HG03571 (cell line): Measurements from ENCODE around the gene PHLDA3.
"Not testable (repeated sequence)": the region's sequence is repeated elsewhere in the genome, so short reads cannot be mapped to it uniquely, and the experiment has no call there.

Source experiments
- ATAC-seq: cut with Tn5 transposase; IDR thresholded peaks from one replicate; pipeline ENCODE4 v1.9.1; 2021; ENCODE audit not compliant: unreplicated experiment

The PHLDA3 gene

DNA sequence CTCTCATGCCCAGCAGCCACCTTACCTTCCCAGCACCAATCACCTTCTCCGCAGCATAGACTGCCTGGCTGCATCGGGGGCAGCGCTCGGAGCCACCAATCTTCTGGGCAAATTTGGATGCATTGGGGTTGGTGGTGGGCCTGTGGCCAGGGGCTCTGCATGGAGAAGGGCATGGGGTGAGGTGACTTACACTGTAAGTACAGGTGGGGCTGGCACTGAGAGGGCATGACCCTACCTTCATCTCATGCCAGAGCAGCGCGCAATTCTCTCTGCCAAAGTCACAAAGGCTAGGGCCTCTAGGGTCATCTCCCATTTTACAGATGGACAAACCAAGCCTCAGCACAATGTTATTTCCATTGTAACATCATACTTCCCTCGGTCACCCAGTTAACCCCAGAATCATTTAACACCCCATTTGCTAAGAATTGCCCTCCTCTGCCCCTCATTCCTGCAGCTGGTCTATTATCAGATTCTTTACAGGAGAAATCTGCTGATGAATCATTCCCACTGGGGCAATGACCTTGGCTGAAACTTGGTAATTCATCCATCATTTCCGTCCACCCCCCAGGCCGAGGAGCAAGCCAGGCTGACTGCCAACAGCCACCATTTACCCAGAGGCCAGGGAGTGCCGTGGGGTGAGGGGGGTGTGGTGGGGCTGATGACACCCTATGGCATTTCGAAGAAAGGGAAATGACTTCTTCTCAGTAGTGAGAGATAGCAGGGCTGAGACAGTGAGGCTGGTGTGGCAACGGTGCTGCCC is 20.0 kb upstream of the PHLDA3 start:
- no peak for ATAC-seq

GRCh38 chr1:201487742-201488141 is 18.8 kb upstream of the PHLDA3 start:
- ATAC-seq = no peak

DNA sequence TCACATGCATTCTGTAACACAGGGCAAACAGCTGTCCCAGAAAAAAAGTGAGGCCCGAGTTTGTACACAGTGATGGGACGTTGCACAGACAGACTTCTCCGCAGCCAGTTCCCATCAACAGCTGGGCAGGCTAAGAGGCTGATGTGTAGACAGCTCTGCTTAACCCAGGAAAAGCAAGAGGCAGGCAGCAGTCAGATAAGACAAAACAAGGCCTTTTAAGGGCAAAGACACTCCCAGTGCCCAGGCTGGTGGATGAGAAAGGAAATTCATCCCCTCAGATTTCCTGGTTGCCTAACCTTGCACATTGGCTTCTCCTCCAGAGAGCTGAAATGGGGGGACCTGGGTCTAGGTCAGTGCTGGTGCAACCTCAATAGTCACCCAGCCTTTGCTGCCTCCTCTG is 17.2 kb upstream of the PHLDA3 start:
- ATAC-seq = no peak

- no peak for ATAC-seq
Measured at GRCh38 chr1:201485184-201485774, 16.3 kb upstream of the PHLDA3 start.

- ATAC-seq = no peak
Measured at GRCh38 chr1:201483373-201483949, 14.5 kb upstream of the PHLDA3 start.

GRCh38 chr1:201482755-201483154 is 13.8 kb upstream of the PHLDA3 start:
- no peak for ATAC-seq

- peak; percentile 74 for ATAC-seq
Measured at GRCh38 chr1:201481761-201482493, 12.9 kb upstream of the PHLDA3 start.

- no peak for ATAC-seq
Measured at GRCh38 chr1:201481004-201481380, 12.0 kb upstream of the PHLDA3 start.

- peak; percentile 61 for ATAC-seq
Measured at GRCh38 chr1:201480231-201481003, 11.4 kb upstream of the PHLDA3 start.

DNA sequence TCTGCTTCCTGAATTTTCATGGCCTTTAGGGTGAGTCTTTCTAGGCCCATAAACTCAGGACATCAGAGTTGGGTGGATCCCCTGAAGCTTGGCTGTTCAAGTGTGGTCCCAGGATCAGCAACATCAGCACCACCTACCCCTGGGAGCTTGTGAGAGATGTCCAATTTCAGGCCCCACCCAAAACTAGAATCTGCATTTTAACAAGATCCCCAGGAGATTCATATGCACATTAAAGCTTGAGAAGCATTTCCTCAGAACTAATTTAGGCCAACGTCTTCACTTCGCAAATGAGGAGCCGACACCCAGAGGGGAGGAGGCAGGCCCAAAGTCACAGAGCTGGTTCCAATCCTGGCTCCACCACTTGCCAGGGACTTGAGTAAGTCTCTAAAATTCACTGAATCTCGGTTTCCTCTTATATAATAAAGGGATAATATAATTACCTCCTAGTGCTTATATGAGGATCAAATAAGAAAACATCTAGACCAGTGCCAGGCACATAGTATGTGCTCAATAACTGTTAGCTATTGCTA is 10.3 kb upstream of the PHLDA3 start:
- no peak for ATAC-seq

DNA sequence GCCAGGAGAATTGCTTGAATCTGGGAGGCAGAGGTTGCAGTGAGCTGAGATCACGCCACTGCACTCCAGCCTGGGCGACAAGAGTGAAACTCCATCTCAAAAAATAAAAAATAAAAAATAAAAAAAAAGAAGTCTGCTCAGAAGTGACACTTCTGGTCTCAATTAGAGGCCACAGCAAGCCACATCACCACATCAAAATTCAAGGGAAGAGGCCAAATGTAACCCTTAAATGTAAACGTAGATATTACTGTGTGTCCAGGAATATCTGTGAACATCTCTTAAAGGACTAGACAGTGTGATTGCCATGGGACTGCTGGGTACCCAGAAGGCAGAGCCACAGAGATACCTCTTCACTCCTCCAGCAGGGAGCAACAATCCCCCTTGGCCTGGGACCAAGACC is 9.7 kb upstream of the PHLDA3 start:
- not testable (repeated sequence) for ATAC-seq

DNA sequence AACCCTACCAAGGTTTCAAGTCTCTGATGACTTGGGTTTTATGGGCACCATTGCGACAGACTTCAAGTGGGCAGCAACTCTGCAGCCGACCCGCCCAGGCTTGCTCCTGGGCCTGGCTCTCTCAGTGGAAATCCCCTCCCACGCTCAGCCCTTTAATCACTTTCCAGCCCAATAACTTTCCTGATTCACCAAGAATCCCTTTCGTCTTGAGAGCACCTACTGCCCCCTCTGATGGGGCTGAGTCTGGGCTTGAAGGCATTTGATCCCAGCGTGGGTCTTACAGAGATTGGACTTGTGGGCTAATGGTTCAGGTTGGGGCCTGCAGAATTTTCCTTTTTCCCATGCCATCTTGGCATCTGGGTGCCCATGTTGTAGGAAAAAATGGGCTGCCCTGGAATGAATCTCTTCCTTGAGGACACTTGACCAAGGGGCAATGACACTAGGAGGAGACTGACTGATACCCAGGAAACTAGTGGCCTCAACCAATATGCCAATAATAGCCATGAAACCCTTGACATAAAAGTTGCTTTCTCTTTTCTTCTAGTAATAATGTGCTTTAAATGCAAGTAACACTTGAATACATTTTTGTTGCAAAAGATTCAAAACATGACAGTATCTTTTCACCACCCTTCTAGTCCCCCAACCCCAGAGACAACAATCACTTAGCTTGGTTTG is 7.8 kb upstream of the PHLDA3 start:
- no peak for ATAC-seq

GRCh38 chr1:201475915-201476669 is 7.1 kb upstream of the PHLDA3 start:
- ATAC-seq = no peak

DNA sequence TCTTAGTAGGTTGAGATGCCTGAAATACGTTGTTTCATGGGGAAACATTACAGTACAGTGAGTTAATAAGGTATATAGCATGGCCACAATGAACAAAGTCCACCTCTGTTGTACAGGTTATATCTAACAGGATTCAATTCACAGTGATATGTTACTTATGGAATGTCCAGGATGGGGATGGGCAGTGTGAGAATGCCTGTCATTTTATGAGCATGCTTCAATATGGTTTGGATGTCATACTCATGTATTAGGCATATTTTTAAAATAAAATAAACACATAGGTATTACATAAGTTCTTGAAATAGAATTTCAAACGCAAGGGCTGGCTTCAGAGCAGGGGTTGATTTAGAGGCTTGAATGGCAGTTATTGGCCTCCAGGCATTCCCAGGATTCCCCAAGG is 6.1 kb upstream of the PHLDA3 start:
- ATAC-seq = no peak

DNA sequence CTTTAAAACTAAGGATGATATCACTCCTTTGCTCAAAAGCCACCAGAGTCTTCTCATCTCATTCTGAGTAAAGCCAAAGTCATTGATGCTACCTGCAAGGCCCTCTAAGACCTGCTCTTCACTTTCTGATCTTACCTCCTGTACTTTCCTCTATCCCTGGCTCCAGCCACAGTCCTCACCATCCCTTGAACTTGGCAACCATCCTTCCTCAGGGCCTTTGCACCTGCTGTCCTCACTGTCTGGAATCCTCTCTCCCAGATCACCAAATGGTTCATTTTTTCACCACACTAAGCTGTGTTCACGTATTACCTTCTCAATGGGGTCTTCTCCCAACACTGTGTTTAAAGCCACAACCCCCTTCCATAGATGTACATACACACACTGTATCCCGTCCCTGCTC is 4.3 kb upstream of the PHLDA3 start:
- ATAC-seq = no peak

GRCh38 chr1:201472321-201472720 is 3.3 kb upstream of the PHLDA3 start:
- not testable (repeated sequence) for ATAC-seq

DNA sequence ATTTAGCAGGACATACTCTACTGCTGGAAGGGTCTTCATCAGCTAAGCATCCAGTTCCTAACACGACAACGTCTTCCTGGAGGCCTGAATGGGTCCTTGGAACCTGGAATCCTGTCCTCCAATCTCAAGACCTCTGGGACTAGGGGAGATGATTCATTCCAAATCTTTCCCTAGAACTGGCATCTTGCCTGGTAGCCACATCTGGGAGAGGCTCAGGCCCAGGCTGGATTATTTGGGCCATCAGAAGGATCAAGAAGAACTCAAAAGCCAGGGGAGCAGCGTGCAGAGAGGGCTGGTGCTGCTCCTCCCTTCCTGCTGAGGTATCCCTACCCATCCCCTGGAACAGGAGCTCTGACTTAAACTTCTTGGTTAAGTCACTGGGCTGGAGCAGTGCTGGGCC is 2.8 kb upstream of the PHLDA3 start:
- ATAC-seq = no peak

DNA sequence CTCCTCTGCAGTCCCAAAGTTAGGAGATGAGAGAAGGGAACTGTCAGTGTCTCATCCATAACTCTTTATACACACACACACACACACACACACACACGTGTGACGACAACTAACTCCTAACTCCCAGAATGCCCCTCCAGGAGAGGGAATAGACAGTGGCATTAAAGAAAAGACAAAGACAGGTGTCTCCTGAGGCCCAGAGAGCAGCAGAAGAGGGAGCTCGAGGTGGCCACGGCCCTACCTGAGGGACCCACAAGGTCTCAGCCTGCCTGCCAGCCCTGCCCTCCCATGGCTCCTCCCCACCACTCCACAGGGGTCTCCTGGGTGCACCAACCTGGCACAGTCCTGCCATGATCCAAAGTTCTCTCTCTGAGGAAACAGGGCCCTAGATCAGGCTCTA is 1.6 kb upstream of the PHLDA3 start:
- ATAC-seq = no peak

GRCh38 chr1:201469645-201470074 is 672 bp upstream of the PHLDA3 start:
- ATAC-seq = no peak

GRCh38 chr1:201468501-201468843 is 516 bp downstream of the PHLDA3 start:
- ATAC-seq = peak; percentile 32
